ENCODE data around the gene MAPKAP1.

Gene MAPKAP1

GRCh38 chr9:125496313-125496834, 210.6 kb downstream of the MAPKAP1 start:
- Histone ChIP-seq H3K4me3 (ENCODE audit: low read length) (no peak overlapping the region), H3K4me1 (ENCODE audit: control insufficient read depth, insufficient read depth, low read length) (peaks cover 3% of the 10 kb centered on the region), H3K9ac (ENCODE audit: low read length) (no peak overlapping the region), H3K27me3 (ENCODE audit: control insufficient read depth, insufficient read depth, low read length) (no peaks in the 10 kb centered on the region), H3K27ac (ENCODE audit: low read depth, low read length) (no peak overlapping the region), H3K36me3 (ENCODE audit: control insufficient read depth, insufficient read depth, low read length) (no peaks in the 10 kb centered on the region)

- Histone ChIP-seq H3K9ac (ENCODE audit: low read length) (no peak overlapping the region), H3K4me3 (ENCODE audit: low read length) (no peak overlapping the region), H3K27me3 (ENCODE audit: control insufficient read depth, insufficient read depth, low read length) (no peaks in the 10 kb centered on the region), H3K4me1 (ENCODE audit: control insufficient read depth, insufficient read depth, low read length) (peaks cover 3% of the 10 kb centered on the region), H3K27ac (ENCODE audit: low read depth, low read length) (no peak overlapping the region), H3K36me3 (ENCODE audit: control insufficient read depth, insufficient read depth, low read length) (no peaks in the 10 kb centered on the region)
Observed at GRCh38 chr9:125495172-125496119, 211.6 kb downstream of the MAPKAP1 start.

- H3K27ac ChIP-seq (ENCODE audit: low read depth, low read length), result no peak overlapping the region
- H3K4me3 ChIP-seq (ENCODE audit: low read length), result no peak overlapping the region
- H3K36me3 ChIP-seq (ENCODE audit: control insufficient read depth, insufficient read depth, low read length), result no peaks in the 10 kb centered on the region
- H3K27me3 ChIP-seq (ENCODE audit: control insufficient read depth, insufficient read depth, low read length), result no peaks in the 10 kb centered on the region
- peaks cover 3% of the 10 kb centered on the region for H3K4me1 ChIP-seq (ENCODE audit: control insufficient read depth, insufficient read depth, low read length)
- no peak overlapping the region for H3K9ac ChIP-seq (ENCODE audit: low read length)
Observed at GRCh38 chr9:125494653-125494915, 212.4 kb downstream of the MAPKAP1 start.

GRCh38 chr9:125493881-125494652, 212.9 kb downstream of the MAPKAP1 start:
- Histone ChIP-seq H3K27ac (ENCODE audit: low read depth, low read length) (no peak overlapping the region), H3K27me3 (ENCODE audit: control insufficient read depth, insufficient read depth, low read length) (no peaks in the 10 kb centered on the region), H3K9ac (ENCODE audit: low read length) (no peak overlapping the region), H3K4me1 (ENCODE audit: control insufficient read depth, insufficient read depth, low read length) (peaks cover 3% of the 10 kb centered on the region), H3K36me3 (ENCODE audit: control insufficient read depth, insufficient read depth, low read length) (no peaks in the 10 kb centered on the region), H3K4me3 (ENCODE audit: low read length) (no peak overlapping the region)

- H3K27me3 ChIP-seq (ENCODE audit: control insufficient read depth, insufficient read depth, low read length), result no peaks in the 10 kb centered on the region
- H3K36me3 ChIP-seq (ENCODE audit: control insufficient read depth, insufficient read depth, low read length), result no peaks in the 10 kb centered on the region
- no peak overlapping the region for H3K27ac ChIP-seq (ENCODE audit: low read depth, low read length)
- no peak overlapping the region for H3K4me3 ChIP-seq (ENCODE audit: low read length)
- H3K4me1 ChIP-seq (ENCODE audit: control insufficient read depth, insufficient read depth, low read length), result peaks cover 3% of the 10 kb centered on the region
- no peak overlapping the region for H3K9ac ChIP-seq (ENCODE audit: low read length)
Observed at GRCh38 chr9:125493384-125493783, 213.6 kb downstream of the MAPKAP1 start.

- H3K4me1 ChIP-seq (ENCODE audit: control insufficient read depth, insufficient read depth, low read length), result peaks cover 1% of the 10 kb centered on the region
Observed at GRCh38 chr9:125492719-125493118, 214.3 kb downstream of the MAPKAP1 start.

GRCh38 chr9:125487842-125488241, 219.2 kb downstream of the MAPKAP1 start:
- Histone ChIP-seq H3K27me3 (ENCODE audit: control insufficient read depth, insufficient read depth, low read length) (no peaks in the 10 kb centered on the region), H3K36me3 (ENCODE audit: control insufficient read depth, insufficient read depth, low read length) (no peaks in the 10 kb centered on the region), H3K9ac (ENCODE audit: low read length) (no peak overlapping the region), H3K4me3 (ENCODE audit: low read length) (no peak overlapping the region), H3K4me1 (ENCODE audit: control insufficient read depth, insufficient read depth, low read length) (peaks cover 29% of the 10 kb centered on the region), H3K27ac (ENCODE audit: low read depth, low read length) (no peak overlapping the region)

More at GRCh38 chr9:125492719-125493118, 214.3 kb downstream of the MAPKAP1 start:
- no peak overlapping the region for H3K27ac ChIP-seq (ENCODE audit: low read depth, low read length)
- H3K9ac ChIP-seq (ENCODE audit: low read length), result no peak overlapping the region
- H3K4me3 ChIP-seq (ENCODE audit: low read length), result no peak overlapping the region
- H3K36me3 ChIP-seq (ENCODE audit: control insufficient read depth, insufficient read depth, low read length), result no peaks in the 10 kb centered on the region
- no peaks in the 10 kb centered on the region for H3K27me3 ChIP-seq (ENCODE audit: control insufficient read depth, insufficient read depth, low read length)

DNA sequence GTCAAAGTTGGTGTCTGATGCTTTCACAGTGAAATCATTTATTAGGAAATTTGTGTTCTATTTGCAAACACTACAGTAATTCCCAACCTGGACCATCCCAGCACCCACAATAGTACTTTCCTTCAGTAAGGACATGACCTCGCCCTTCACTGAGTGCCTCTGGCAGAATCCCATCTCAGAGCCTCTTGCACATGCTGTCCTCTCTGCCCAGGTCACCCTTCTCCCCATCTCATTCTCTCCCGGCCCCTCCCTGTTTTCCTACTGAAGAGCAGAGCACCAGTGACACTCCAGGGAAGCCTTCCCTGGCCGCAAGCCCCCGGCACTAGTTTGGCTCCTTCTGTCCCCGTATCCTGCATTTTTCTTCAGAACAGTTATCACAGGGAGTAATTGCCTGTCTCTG, 220.4 kb downstream of the MAPKAP1 start:
- no peaks in the 10 kb centered on the region for H3K27me3 ChIP-seq (ENCODE audit: control insufficient read depth, insufficient read depth, low read length)
- H3K36me3 ChIP-seq (ENCODE audit: control insufficient read depth, insufficient read depth, low read length), result no peaks in the 10 kb centered on the region
- H3K27ac ChIP-seq (ENCODE audit: low read depth, low read length), result no peak overlapping the region
- H3K4me1 ChIP-seq (ENCODE audit: control insufficient read depth, insufficient read depth, low read length), result peaks cover 29% of the 10 kb centered on the region
- no peak overlapping the region for H3K4me3 ChIP-seq (ENCODE audit: low read length)
- no peak overlapping the region for H3K9ac ChIP-seq (ENCODE audit: low read length)

DNA sequence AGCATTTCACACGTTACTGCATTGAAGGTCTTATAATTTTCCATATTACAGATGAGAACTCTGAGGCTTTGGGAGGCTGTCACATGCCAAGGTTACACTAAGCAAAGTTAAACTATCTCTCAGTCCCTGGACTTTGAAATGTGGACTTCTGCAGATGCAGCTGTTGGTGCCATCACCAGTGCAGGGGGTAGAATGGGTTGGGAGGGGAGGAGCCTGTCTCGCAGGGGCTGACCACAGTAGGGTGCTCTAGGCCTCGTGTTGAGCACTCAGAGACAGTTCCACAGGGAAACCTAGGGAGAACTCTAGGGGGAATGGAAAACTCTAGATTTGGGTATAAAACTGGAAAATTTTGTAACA, 220.9 kb downstream of the MAPKAP1 start:
- Histone ChIP-seq H3K36me3 (ENCODE audit: control insufficient read depth, insufficient read depth, low read length) (no peaks in the 10 kb centered on the region), H3K27ac (ENCODE audit: low read depth, low read length) (no peak overlapping the region), H3K27me3 (ENCODE audit: control insufficient read depth, insufficient read depth, low read length) (no peaks in the 10 kb centered on the region), H3K4me1 (ENCODE audit: control insufficient read depth, insufficient read depth, low read length) (peaks cover 29% of the 10 kb centered on the region), H3K4me3 (ENCODE audit: low read length) (no peak overlapping the region), H3K9ac (ENCODE audit: low read length) (no peak overlapping the region)

DNA sequence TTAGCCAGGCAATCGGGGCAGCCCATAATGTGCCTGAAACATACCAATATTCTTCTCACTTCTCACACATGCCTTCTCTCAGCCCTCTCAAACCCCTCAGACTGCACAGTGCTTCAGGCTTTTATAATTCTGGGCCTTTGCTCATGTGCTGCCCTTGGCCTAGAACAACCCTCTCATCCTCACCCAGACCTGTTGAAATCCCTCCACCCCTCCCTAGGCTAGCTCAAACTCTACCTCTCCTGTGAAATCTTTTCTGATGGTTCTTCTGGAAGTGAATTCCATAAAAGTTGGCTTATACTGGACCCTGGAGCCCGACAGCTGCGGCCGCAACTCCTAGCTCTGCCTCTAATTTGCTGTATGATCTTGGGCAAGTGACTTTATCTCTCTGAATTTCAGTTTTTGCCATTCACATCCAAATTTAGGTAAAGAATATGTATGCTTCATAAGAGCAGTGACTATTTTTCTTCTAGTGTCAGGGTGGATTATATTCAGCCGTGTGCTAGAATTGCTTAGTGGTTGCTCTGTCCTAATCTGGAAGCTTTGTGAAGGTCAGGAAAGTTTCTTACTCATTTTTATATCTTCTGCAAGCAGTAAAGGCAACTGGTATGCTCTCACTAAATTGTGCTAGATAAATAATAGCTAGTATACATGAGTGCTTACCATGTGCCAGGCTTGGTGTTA, 221.4 kb downstream of the MAPKAP1 start:
- H3K27me3 ChIP-seq (ENCODE audit: control insufficient read depth, insufficient read depth, low read length), result no peaks in the 10 kb centered on the region
- no peaks in the 10 kb centered on the region for H3K36me3 ChIP-seq (ENCODE audit: control insufficient read depth, insufficient read depth, low read length)
- peak overlapping the region; percentile 77 for H3K27ac ChIP-seq (ENCODE audit: low read depth, low read length)
- peaks cover 29% of the 10 kb centered on the region for H3K4me1 ChIP-seq (ENCODE audit: control insufficient read depth, insufficient read depth, low read length)
- H3K9ac ChIP-seq (ENCODE audit: low read length), result no peak overlapping the region
- no peak overlapping the region for H3K4me3 ChIP-seq (ENCODE audit: low read length)

GRCh38 chr9:125484350-125485282, 222.4 kb downstream of the MAPKAP1 start:
- Histone ChIP-seq H3K9ac (ENCODE audit: low read length) (no peak overlapping the region), H3K4me3 (ENCODE audit: low read length) (peak overlapping the region; percentile 34), H3K36me3 (ENCODE audit: control insufficient read depth, insufficient read depth, low read length) (peaks cover 2% of the 10 kb centered on the region), H3K4me1 (ENCODE audit: control insufficient read depth, insufficient read depth, low read length) (peaks cover 29% of the 10 kb centered on the region), H3K27me3 (ENCODE audit: control insufficient read depth, insufficient read depth, low read length) (no peaks in the 10 kb centered on the region), H3K27ac (ENCODE audit: low read depth, low read length) (peak overlapping the region; percentile 77)
